Spleen (tissue), 11 donors: ENCODE data around the gene MMS22L. TPM values are rescaled to one million over a fixed set of nuclear protein-coding genes. Genes with fewer than 3 reads are reported as not detected.

Experiments
- DNase-seq: peaks from one replicate; pipeline ENCODE4 v3.0.0-alpha.2; 2020
- H3K27ac ChIP-seq, 8 donors: fragments of 200-600 bp; sonication (generic) in 7 of 8; 1 replicate in 4 of 8; 2 replicates in 4 of 8; pipeline versions ENCODE4 v1.5.0 to v1.8.0; 2016 to 2021; ENCODE audit warnings: inconsistent platforms in 4 of 8, mild to moderate bottlenecking in 4 of 8, moderate library complexity in 1 of 8
- H3K27me3 ChIP-seq, 7 donors: fragments of 200-600 bp; sonication (generic) in 6 of 7; replicated peaks in 1 of 7; 1 replicate in 4 of 7; 2 replicates in 3 of 7; pipeline versions ENCODE4 v1.5.0 to v1.8.0; 2016 to 2021; ENCODE audit warnings: inconsistent platforms in 3 of 7, mild to moderate bottlenecking in 1 of 7
- H3K36me3 ChIP-seq, 6 donors: fragments of 200-600 bp; sonication (generic) in 5 of 6; 1 replicate in 4 of 6; 2 replicates in 2 of 6; pipeline versions ENCODE4 v1.5.0 to v1.8.0; 2016 to 2021; ENCODE audit warnings: inconsistent platforms in 2 of 6
- H3K4me1 ChIP-seq, 6 donors: fragments of 200-600 bp; sonication (generic) in 5 of 6; 1 replicate in 3 of 6; 2 replicates in 3 of 6; pipeline versions ENCODE4 v1.5.0 to v1.8.0; 2016 to 2021; ENCODE audit warnings: inconsistent platforms in 3 of 6
- H3K4me3 ChIP-seq, 8 donors: fragments of 200-600 bp; sonication (generic) in 7 of 8; 1 replicate in 4 of 8; 2 replicates in 4 of 8; pipeline versions ENCODE4 v1.5.0 to v1.8.0; 2016 to 2021; ENCODE audit warnings: inconsistent platforms in 4 of 8, mild to moderate bottlenecking in 4 of 8, moderate library complexity in 2 of 8
- H3K9me3 ChIP-seq, 8 donors: fragments of 200-600 bp; sonication (generic) in 7 of 8; 1 replicate in 4 of 8; 2 replicates in 4 of 8; pipeline versions ENCODE4 v1.5.0 to v1.8.0; 2016 to 2021; ENCODE audit warnings: inconsistent platforms in 4 of 8
- CTCF ChIP-seq, 11 experiments: fragments of 200-600 bp in 7 of 11; fragments of 450-650 bp in 4 of 11; sonication (generic) in 4 of 11; IDR thresholded peaks in 8 of 11; conservative IDR thresholded peaks in 3 of 11; 1 replicate in 7 of 11; 2 replicates in 4 of 11; pipeline versions ENCODE4 v1.4.0 to v1.8.0; 2016 to 2021; ENCODE audit warnings: antibody characterized with exemption in 11 of 11, inconsistent platforms in 4 of 11, mild to moderate bottlenecking in 1 of 11
- POLR2A ChIP-seq, 3 donors: fragments of 450-650 bp; IDR thresholded peaks; one replicate each; pipeline ENCODE4 v1.5.1; 2017; ENCODE audit warnings: antibody characterized with exemption in 3 of 3, mild to moderate bottlenecking in 1 of 3
- POLR2AphosphoS5 ChIP-seq, 3 donors: sonication (generic); formaldehyde crosslinking; IDR thresholded peaks; one replicate each; pipeline ENCODE4 v1.5.1; 2017; ENCODE audit warnings: antibody characterized with exemption in 3 of 3
- WGBS, 5 donors: extraction: QIAGEN DNeasy Blood & Tissue Kit in 3 of 5; methylation state at CpG; one replicate each; pipeline versions ENCODE4 v1.1.5 to v1.1.7; 2013 to 2018; 5-methylcytosine and 5-hydroxymethylcytosine counted together
- intact Hi-C: fragments of 100-400 bp; cut with DNase I; formaldehyde crosslinking; loops from one replicate; pipeline ENCODE4 v1.15.0; 2023; ENCODE audit warnings: low total_unique reads
- polyA plus RNA-seq, 3 donors: library from polyadenylated mRNA; stranded (reverse); fragments of 200-250 nt; gene quantifications; one replicate each; pipeline ENCODE4 v1.2.1, GENCODE V29; 2013
- total RNA-seq, 7 donors: library from RNA; depleted of rRNA in 3 of 7; stranded (reverse); fragments of >200 nt in 3 of 7; fragmentation: NEBNext Ultra II Directional in 4 of 7; extraction: Animal tissue kit (Norgen Biotek cat#: 25700) in 4 of 7; gene quantifications; one replicate each; pipeline versions ENCODE4 v1.1.0 to v1.2.1, GENCODE V29; 2016 to 2021
- donor health status: healthy with polysubstance abuse.
- donor health status: DM: no; HTN: no; CAD: no; lungs with moderate emphysema.
- donor health status: DM: no; HTN: no; CAD: no.
- donor health status: Bipolar disorder and iron deficiency.
- donor health status: healthy.
- donor health status: DM: no; HTN: no; CAD: no.
- donor health status: DM: yes; HTN: yes; CAD: no.

Gene MMS22L
- total and polyA plus RNA-seq, 10 donors = 1.4 to 42.3 (median 12.1) TPM

- TF ChIP-seq CTCF (IDR thresholded peaks at IDR 0.05 in 8 of 11, conservative IDR thresholded peaks at IDR 0.05 in 3 of 11) (no peak), POLR2A (IDR thresholded peaks at IDR 0.05) (no peak), POLR2AphosphoS5 (IDR thresholded peaks at IDR 0.05) (no peak)
- H3K9me3 ChIP-seq = no peaks in the 10 kb centered on the region
- no peak for DNase-seq
- intact Hi-C loops = no loop called here
- no peak overlapping the region for H3K4me3 ChIP-seq
- WGBS, 5 donors = 90 to 92% (median 90%) methylated on average over 6 of the region's 6 CpGs
- no peaks in the 10 kb centered on the region for H3K4me1 ChIP-seq
- H3K36me3 ChIP-seq = peaks cover 0 to 12% (median 0%) of the 10 kb centered on the region in 6 donors
- no peaks in the 10 kb centered on the region for H3K27me3 ChIP-seq
- no peak overlapping the region for H3K27ac ChIP-seq
Measured at GRCh38 chr6:97215157-97215769, 67.8 kb downstream of the MMS22L start.

- H3K9me3 ChIP-seq = no peaks in the 10 kb centered on the region
- TF ChIP-seq POLR2A (IDR thresholded peaks at IDR 0.05) = no peak
- no peak for TF ChIP-seq POLR2AphosphoS5 (IDR thresholded peaks at IDR 0.05)
- no peak for TF ChIP-seq CTCF (IDR thresholded peaks at IDR 0.05 in 8 of 11, conservative IDR thresholded peaks at IDR 0.05 in 3 of 11)
- H3K4me3 ChIP-seq = no peak overlapping the region
- no peaks in the 10 kb centered on the region for H3K4me1 ChIP-seq
- DNase-seq = no peak
- intact Hi-C loops = no loop called here
- H3K27me3 ChIP-seq = no peaks in the 10 kb centered on the region
- 47 to 83% (median 63%) methylated on average over 2 of the region's 2 CpGs for WGBS, 5 donors
- no peak overlapping the region for H3K27ac ChIP-seq
- H3K36me3 ChIP-seq = peaks cover 0 to 12% (median 0%) of the 10 kb centered on the region in 6 donors
Measured at GRCh38 chr6:97214671-97215070, 68.3 kb downstream of the MMS22L start.

DNA sequence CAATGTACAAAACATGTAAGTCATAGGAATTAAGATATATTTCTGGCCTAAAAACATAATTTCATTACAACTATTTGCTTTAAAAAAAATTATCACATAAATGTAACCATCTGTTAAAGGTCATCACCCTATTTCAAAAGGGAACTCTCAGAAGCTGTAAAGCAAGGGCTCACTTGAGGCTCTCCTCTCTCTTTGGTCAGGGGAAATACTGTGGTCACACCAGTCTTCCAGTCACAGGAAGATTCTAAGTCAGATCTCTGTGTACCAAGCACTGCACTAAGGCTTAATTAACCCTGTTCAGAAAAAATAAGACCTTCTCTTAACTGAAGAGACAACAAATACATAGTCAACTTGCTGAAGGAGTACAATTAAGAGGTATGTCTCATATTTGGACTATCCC, 75.6 kb downstream of the MMS22L start:
- Histone ChIP-seq H3K4me1 (no peaks in the 10 kb centered on the region), H3K36me3 (peaks cover 0 to 4% (median 0%) of the 10 kb centered on the region in 6 donors), H3K9me3 (no peaks in the 10 kb centered on the region), H3K4me3 (no peak overlapping the region), H3K27me3 (no peaks in the 10 kb centered on the region), H3K27ac (no peak overlapping the region)
- intact Hi-C loops = no loop called here
- TF ChIP-seq POLR2AphosphoS5 (IDR thresholded peaks at IDR 0.05) (no peak), POLR2A (IDR thresholded peaks at IDR 0.05) (no peak), CTCF (IDR thresholded peaks at IDR 0.05 in 8 of 11, conservative IDR thresholded peaks at IDR 0.05 in 3 of 11) (no peak)
- DNase-seq = no peak

- Histone ChIP-seq H3K36me3 (peaks cover 0 to 6% (median 0%) of the 10 kb centered on the region in 6 donors), H3K27ac (no peak overlapping the region), H3K27me3 (no peaks in the 10 kb centered on the region), H3K4me3 (no peak overlapping the region), H3K4me1 (no peaks in the 10 kb centered on the region), H3K9me3 (no peaks in the 10 kb centered on the region)
- DNase-seq = no peak
- no peak for TF ChIP-seq POLR2A (IDR thresholded peaks at IDR 0.05)
- TF ChIP-seq CTCF (IDR thresholded peaks at IDR 0.05 in 8 of 11, conservative IDR thresholded peaks at IDR 0.05 in 3 of 11) = no peak
- TF ChIP-seq POLR2AphosphoS5 (IDR thresholded peaks at IDR 0.05) = no peak
- intact Hi-C loops = no loop called here
Measured at GRCh38 chr6:97205966-97206365, 77.0 kb downstream of the MMS22L start.
